ENCODE measurements around the gene CCDC83.

CCDC83 gene

DNA sequence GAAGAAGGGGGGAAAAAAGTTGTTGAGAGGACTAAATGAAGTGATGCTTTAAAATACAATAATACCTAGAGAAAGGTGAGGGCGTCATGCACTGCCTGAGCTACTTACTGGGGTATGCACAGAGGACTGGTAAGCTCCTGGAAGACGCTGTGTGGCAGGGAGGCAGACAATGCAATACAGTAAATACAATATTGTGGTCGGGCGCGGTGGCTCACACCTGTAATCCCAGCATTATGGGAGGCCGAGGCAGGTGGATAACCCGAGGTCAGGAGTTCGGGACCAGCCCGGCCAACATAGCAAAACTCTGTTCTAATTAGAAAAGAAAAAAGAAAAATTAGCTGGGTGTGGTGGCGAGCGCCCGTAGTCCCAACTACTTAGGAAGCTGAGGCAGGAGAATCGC lies 43.6 kb upstream of the CCDC83 start:
- Histone ChIP-seq H4K20me1 (ENCODE audit: insufficient read depth) (no peaks in the 10 kb centered on the region), H3K4me2 (peak overlapping the region; percentile 100), H3K4me3 (IDR thresholded peaks at IDR 0.05; ENCODE audit: insufficient read depth, low read depth, low read length) (peak overlapping the region; percentile 45), H2AFZ (ENCODE audit: low read depth) (peak overlapping the region; percentile 100), H3K79me2 (ENCODE audit: insufficient read depth, low read depth) (no peaks in the 10 kb centered on the region), H3K27me3 (ENCODE audit: insufficient read depth, low read depth) (no peaks in the 10 kb centered on the region), H3K4me1 (ENCODE audit: low read depth, poor library complexity, severe bottlenecking) (peaks cover 9% of the 10 kb centered on the region), H3K9ac (no peak overlapping the region), H3K27ac (no peak overlapping the region), H3K36me3 (ENCODE audit: insufficient read depth) (no peaks in the 10 kb centered on the region)
- TF ChIP-seq, protein P1, sequence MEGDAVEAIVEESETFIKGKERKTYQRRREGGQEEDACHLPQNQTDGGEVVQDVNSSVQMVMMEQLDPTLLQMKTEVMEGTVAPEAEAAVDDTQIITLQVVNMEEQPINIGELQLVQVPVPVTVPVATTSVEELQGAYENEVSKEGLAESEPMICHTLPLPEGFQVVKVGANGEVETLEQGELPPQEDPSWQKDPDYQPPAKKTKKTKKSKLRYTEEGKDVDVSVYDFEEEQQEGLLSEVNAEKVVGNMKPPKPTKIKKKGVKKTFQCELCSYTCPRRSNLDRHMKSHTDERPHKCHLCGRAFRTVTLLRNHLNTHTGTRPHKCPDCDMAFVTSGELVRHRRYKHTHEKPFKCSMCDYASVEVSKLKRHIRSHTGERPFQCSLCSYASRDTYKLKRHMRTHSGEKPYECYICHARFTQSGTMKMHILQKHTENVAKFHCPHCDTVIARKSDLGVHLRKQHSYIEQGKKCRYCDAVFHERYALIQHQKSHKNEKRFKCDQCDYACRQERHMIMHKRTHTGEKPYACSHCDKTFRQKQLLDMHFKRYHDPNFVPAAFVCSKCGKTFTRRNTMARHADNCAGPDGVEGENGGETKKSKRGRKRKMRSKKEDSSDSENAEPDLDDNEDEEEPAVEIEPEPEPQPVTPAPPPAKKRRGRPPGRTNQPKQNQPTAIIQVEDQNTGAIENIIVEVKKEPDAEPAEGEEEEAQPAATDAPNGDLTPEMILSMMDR (conservative IDR thresholded peaks at IDR 0.05; ENCODE audit: low read depth, low read length) = no peak

DNA sequence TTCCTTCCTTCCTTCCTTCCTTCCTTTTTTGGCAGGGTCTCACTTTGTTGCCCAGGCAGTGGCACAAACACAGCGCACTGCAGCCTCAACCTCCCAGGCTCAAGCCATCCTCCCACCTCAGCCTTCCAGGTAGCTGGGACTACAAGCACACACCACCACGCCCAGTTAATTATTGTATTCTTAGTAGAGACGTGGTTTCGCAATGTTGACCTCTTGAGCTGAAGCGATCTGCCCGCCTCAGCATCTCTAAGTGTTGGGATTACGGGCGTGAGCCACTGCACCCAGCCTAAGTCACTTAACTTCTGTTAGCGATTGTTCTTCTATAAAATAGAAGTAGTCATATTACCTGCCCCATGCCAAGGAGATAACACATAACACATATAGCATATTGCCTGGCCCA lies 41.5 kb upstream of the CCDC83 start:
- no peaks in the 10 kb centered on the region for H3K79me2 ChIP-seq (ENCODE audit: insufficient read depth, low read depth)
- no peaks in the 10 kb centered on the region for H3K36me3 ChIP-seq (ENCODE audit: insufficient read depth)
- no peak overlapping the region for H2AFZ ChIP-seq (ENCODE audit: low read depth)
- H3K4me2 ChIP-seq = no peak overlapping the region
- H4K20me1 ChIP-seq (ENCODE audit: insufficient read depth) = no peaks in the 10 kb centered on the region
- TF ChIP-seq, protein P1 (conservative IDR thresholded peaks at IDR 0.05; ENCODE audit: low read depth, low read length) = no peak
- H3K4me3 ChIP-seq (IDR thresholded peaks at IDR 0.05; ENCODE audit: insufficient read depth, low read depth, low read length) = no peak overlapping the region
- no peak overlapping the region for H3K27ac ChIP-seq
- peaks cover 9% of the 10 kb centered on the region for H3K4me1 ChIP-seq (ENCODE audit: low read depth, poor library complexity, severe bottlenecking)
- no peaks in the 10 kb centered on the region for H3K27me3 ChIP-seq (ENCODE audit: insufficient read depth, low read depth)
- no peak overlapping the region for H3K9ac ChIP-seq

DNA sequence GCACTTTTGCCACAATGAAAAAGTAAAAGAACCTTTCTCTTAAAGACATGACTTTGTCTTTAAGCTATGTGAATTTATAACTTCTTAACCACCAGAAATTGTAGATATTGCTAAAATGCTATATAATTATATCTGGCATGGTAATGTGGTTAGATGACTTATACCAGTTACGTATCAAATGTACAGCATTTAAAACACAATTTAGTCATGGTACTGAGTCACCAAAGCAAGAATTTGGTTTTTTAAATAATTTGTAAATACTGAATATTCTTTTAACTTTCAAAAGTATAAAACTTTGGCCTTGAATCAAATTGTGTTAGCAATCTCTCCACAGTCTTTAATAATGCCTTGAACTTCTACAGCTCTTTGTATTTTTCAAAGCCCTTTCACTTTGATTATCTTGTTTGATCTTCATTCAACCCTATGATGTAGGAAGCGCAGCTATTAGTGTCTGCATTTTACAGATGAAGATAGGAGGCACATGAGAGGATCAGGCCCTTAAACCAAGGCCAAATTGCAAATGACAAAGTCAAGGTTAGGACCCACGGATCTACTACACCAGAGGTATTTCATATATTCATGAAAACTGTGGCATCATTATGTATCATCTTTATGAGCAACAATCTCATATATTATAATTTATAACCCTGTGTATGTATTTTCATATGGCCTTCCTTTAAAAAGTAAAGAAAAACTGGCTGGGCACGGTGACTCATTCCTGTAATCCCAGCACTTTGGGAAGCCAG lies 39.8 kb upstream of the CCDC83 start:
- TF ChIP-seq, protein P1 (conservative IDR thresholded peaks at IDR 0.05; ENCODE audit: low read depth, low read length) = no peak
- Histone ChIP-seq H3K4me2 (no peak overlapping the region), H3K27me3 (ENCODE audit: insufficient read depth, low read depth) (no peaks in the 10 kb centered on the region), H3K4me3 (IDR thresholded peaks at IDR 0.05; ENCODE audit: insufficient read depth, low read depth, low read length) (no peak overlapping the region), H3K79me2 (ENCODE audit: insufficient read depth, low read depth) (no peaks in the 10 kb centered on the region), H3K4me1 (ENCODE audit: low read depth, poor library complexity, severe bottlenecking) (peaks cover 8% of the 10 kb centered on the region), H2AFZ (ENCODE audit: low read depth) (no peak overlapping the region), H3K36me3 (ENCODE audit: insufficient read depth) (no peaks in the 10 kb centered on the region), H3K27ac (no peak overlapping the region), H3K9ac (no peak overlapping the region), H4K20me1 (ENCODE audit: insufficient read depth) (no peaks in the 10 kb centered on the region)

DNA sequence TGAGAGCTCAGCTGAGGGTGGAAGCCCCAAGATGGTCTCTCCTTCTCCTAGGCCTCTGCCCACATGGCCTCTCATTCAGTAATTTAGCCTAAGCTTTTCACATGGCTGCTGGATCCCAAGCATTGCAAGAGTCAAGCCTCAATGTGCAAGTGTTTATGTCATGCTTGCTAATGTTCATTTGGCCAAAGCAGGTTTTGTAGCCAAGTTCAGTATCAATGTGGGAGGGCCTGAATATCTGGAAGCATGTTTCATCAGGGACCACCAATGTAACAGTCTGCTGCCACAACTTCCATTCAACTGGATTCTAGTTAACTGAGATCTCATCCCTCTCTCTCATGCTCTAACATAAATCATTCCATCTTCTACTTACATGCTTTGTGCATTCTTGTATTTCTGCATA lies 35.7 kb upstream of the CCDC83 start:
- no peak overlapping the region for H3K27ac ChIP-seq
- H2AFZ ChIP-seq (ENCODE audit: low read depth) = no peak overlapping the region
- no peak overlapping the region for H3K9ac ChIP-seq
- H3K4me2 ChIP-seq = no peak overlapping the region
- no peaks in the 10 kb centered on the region for H3K79me2 ChIP-seq (ENCODE audit: insufficient read depth, low read depth)
- no peaks in the 10 kb centered on the region for H3K27me3 ChIP-seq (ENCODE audit: insufficient read depth, low read depth)
- TF ChIP-seq, protein P1 (conservative IDR thresholded peaks at IDR 0.05; ENCODE audit: low read depth, low read length) = no peak
- H3K36me3 ChIP-seq (ENCODE audit: insufficient read depth) = no peaks in the 10 kb centered on the region
- no peak overlapping the region for H3K4me3 ChIP-seq (IDR thresholded peaks at IDR 0.05; ENCODE audit: insufficient read depth, low read depth, low read length)
- no peaks in the 10 kb centered on the region for H4K20me1 ChIP-seq (ENCODE audit: insufficient read depth)
- peaks cover 8% of the 10 kb centered on the region for H3K4me1 ChIP-seq (ENCODE audit: low read depth, poor library complexity, severe bottlenecking)
